Nephron (organoid): ENCODE measurements around the gene RAVER2.

Experiments used
- H3K27ac Mint-ChIP-seq, 3 experiments: 2 replicates each; pipeline ENCODE4 v1.8.0; 2020; ENCODE audit warnings: mixed read lengths in 3 of 3, mild to moderate bottlenecking in 2 of 3, moderate library complexity in 1 of 3
- H3K27me3 Mint-ChIP-seq: 2 replicates; pipeline ENCODE4 v1.8.0; 2021; ENCODE audit warnings: low read depth, mild to moderate bottlenecking, moderate library complexity, mixed read lengths
- H3K36me3 Mint-ChIP-seq: 2 replicates; pipeline ENCODE4 v1.8.0; 2020; ENCODE audit warnings: low read depth, mixed read lengths
- H3K4me1 Mint-ChIP-seq: 2 replicates; pipeline ENCODE4 v1.8.0; 2020; ENCODE audit warnings: mixed read lengths
- H3K4me3 Mint-ChIP-seq, 3 experiments: 2 replicates each; pipeline ENCODE4 v1.8.0; 2020; ENCODE audit warnings: mild to moderate bottlenecking in 3 of 3, mixed read lengths in 3 of 3, moderate library complexity in 2 of 3
- H3K9me3 Mint-ChIP-seq: 2 replicates; pipeline ENCODE4 v1.8.0; 2020; ENCODE audit warnings: mixed read lengths
- TF ChIP-seq, protein P1 (sequence below), 3 experiments: fragments of 200-600 bp; sonication (generic); IDR thresholded peaks; one replicate each; pipeline ENCODE4 v1.5.0; 2021; ENCODE audit warnings: antibody characterized with exemption in 3 of 3; ENCODE audit not compliant: unreplicated experiment in 3 of 3

RAVER2 gene

DNA sequence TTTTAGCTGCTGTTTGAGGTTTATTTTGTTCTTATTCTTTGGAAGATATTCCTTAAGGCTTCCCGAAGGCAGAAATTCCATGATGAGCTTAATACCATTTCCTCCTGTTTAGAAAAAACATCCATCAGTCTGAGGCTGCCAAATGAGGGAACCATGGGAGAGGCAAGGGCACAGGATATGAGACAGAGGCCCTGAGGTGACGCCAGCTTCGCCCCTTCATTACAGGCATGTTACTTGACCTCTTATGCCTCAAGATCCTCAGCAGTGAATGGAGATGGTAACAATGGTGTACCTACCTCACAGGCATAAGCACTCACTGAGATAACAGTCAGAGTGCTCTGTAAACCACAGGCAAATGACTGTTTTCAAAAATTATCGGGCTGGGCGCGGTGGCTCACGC is 93.6 kb downstream of the RAVER2 start:
- Mint-ChIP-seq H3K27me3 (no peaks in the 10 kb centered on the region), H3K9me3 (no peaks in the 10 kb centered on the region), H3K36me3 (peaks cover 65% of the 10 kb centered on the region), H3K4me3 (no peak overlapping the region), H3K4me1 (peaks cover 30% of the 10 kb centered on the region), H3K27ac (no peak overlapping the region)
- TF ChIP-seq, protein P1, sequence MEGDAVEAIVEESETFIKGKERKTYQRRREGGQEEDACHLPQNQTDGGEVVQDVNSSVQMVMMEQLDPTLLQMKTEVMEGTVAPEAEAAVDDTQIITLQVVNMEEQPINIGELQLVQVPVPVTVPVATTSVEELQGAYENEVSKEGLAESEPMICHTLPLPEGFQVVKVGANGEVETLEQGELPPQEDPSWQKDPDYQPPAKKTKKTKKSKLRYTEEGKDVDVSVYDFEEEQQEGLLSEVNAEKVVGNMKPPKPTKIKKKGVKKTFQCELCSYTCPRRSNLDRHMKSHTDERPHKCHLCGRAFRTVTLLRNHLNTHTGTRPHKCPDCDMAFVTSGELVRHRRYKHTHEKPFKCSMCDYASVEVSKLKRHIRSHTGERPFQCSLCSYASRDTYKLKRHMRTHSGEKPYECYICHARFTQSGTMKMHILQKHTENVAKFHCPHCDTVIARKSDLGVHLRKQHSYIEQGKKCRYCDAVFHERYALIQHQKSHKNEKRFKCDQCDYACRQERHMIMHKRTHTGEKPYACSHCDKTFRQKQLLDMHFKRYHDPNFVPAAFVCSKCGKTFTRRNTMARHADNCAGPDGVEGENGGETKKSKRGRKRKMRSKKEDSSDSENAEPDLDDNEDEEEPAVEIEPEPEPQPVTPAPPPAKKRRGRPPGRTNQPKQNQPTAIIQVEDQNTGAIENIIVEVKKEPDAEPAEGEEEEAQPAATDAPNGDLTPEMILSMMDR (IDR thresholded peaks at IDR 0.05; ENCODE audit: unreplicated experiment in 3 of 3) = no peak

DNA sequence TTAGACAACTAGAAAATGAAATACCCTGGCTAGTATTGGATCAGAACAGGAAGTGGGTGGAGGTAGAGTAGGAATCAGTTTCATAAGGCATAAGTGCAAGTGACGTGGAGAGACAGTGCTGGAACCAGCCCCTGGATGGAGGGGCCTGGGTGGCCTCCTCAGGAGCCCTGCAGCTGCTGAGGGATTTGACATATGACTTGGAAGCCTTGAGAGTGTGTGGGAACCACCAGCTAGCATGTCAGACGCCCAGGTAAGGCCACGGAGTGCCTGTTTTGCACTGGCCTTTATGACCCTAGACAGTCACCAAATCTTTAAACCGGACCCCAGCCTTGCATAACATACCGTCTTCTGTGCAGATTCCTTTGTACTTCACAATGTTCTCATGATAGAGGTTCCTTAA is 94.4 kb downstream of the RAVER2 start:
- H3K36me3 Mint-ChIP-seq = peaks cover 64% of the 10 kb centered on the region
- no peaks in the 10 kb centered on the region for H3K27me3 Mint-ChIP-seq
- H3K9me3 Mint-ChIP-seq = no peaks in the 10 kb centered on the region
- H3K27ac Mint-ChIP-seq = peak overlapping the region in 1 of 3 experiments; percentile 41
- H3K4me3 Mint-ChIP-seq = no peak overlapping the region
- TF ChIP-seq, protein P1 (IDR thresholded peaks at IDR 0.05; ENCODE audit: unreplicated experiment in 3 of 3) = no peak
- H3K4me1 Mint-ChIP-seq = peaks cover 30% of the 10 kb centered on the region

DNA sequence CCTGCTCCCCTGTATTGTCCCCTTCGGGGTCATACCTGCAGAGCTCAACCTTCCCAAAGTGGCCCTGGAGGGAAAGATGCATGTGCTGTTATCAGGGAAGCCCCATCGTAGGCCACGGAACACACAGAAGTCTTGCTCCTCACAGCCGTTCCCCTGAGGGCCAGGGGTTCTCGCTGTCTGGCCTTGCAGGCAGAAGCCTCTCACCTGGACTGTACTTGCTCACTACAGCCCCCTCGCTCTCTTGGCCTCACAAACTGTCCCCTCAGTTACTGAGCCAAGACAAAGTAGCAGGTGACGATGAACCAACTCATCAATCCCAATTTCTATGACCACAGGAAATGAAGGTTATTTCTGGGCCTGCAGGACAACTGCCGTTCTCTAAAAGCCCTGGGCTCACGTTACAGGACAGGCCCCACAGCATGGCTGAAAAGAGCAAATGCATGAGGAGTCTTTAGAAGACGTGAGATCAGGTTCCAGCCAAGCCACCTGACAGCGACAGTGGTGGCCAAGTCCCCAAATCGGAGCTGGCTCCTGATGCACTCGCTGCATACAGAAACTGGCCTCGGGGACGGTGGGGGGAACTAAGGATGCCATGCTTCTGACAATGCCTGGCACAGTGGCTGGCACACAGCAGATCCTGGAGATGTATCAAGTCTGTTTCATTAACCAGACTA is 95.0 kb downstream of the RAVER2 start:
- peak overlapping the region in 1 of 3 experiments; percentile 41 for H3K27ac Mint-ChIP-seq
- TF ChIP-seq, protein P1 (IDR thresholded peaks at IDR 0.05; ENCODE audit: unreplicated experiment in 3 of 3) = no peak
- H3K4me1 Mint-ChIP-seq = peaks cover 30% of the 10 kb centered on the region
- no peaks in the 10 kb centered on the region for H3K27me3 Mint-ChIP-seq
- peak overlapping the region in 1 of 3 experiments; percentile 18 for H3K4me3 Mint-ChIP-seq
- H3K36me3 Mint-ChIP-seq = peaks cover 66% of the 10 kb centered on the region
- H3K9me3 Mint-ChIP-seq = no peaks in the 10 kb centered on the region

DNA sequence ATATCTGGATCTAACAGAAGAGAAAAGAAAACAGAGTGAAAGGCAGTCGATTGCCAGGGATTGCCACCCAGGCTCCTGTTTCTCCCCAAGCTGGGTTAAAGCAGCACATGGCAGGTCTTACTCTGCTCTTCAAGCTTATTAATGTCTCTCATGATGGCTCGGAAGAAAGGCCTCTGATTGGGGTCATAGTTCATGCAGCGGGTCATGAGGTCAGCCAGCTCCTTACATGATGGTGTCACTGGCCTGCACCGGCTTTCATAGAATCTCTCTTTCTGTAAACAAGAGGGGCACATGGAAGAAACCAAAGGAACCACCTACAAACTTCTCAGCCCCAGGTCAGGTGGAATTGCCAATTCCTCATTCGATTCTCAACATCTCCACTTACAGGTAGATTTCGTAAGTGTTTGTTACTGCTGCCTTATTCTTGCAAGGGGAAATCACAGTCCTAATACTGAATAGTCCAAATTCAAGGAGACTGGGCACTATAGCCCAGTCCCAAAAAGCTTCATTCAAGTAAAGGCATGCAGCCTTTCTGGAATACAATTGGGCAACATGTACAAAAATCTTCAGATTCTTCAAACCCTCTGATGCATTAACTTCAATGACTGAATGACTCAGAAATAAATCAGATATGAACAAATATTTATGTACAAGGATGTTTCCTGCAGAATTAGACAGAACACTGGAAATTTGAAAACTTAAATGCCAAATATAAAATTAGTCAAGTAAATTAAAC is 96.6 kb downstream of the RAVER2 start:
- Mint-ChIP-seq H3K36me3 (peaks cover 68% of the 10 kb centered on the region), H3K4me1 (peaks cover 30% of the 10 kb centered on the region), H3K27me3 (no peaks in the 10 kb centered on the region), H3K9me3 (no peaks in the 10 kb centered on the region), H3K27ac (no peak overlapping the region), H3K4me3 (no peak overlapping the region)
- TF ChIP-seq, protein P1 (IDR thresholded peaks at IDR 0.05; ENCODE audit: unreplicated experiment in 3 of 3) = no peak

DNA sequence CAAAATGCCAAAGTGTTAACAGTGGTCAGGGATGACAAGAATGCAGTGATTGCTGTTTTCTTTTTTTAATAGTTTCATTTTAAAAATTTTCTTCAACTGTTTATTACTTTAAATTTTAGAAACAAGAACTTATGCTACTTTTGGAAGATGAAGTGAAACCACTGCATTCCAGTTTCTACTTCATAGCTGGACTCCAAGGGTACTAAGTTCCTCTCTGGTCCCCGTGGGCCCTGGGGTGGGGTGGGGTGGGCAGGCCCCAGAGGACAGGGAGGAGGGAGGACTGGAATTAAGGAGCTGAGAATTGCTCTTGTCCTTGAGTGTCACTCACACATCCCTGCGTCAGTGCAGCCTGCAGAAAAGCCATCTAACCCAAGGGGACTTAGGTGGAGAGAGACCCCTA is 97.3 kb downstream of the RAVER2 start:
- H3K36me3 Mint-ChIP-seq = peaks cover 66% of the 10 kb centered on the region
- no peak overlapping the region for H3K27ac Mint-ChIP-seq
- H3K27me3 Mint-ChIP-seq = no peaks in the 10 kb centered on the region
- TF ChIP-seq, protein P1 (IDR thresholded peaks at IDR 0.05; ENCODE audit: unreplicated experiment in 3 of 3) = no peak
- no peak overlapping the region for H3K4me3 Mint-ChIP-seq
- peaks cover 24% of the 10 kb centered on the region for H3K4me1 Mint-ChIP-seq
- no peaks in the 10 kb centered on the region for H3K9me3 Mint-ChIP-seq
